HepG2 (cell line): ENCODE measurements around the gene PSMD8. TPM values are rescaled to one million over a fixed set of nuclear protein-coding genes. Genes with fewer than 3 reads are reported as not detected.

Source experiments
- CENPX ChIP-seq: sonication (generic); formaldehyde crosslinking; IDR thresholded peaks from 2 replicates; pipeline ENCODE4 v1.9.0; 2021; ENCODE audit warnings: mild to moderate bottlenecking, missing genetic modification reagents, moderate library complexity
- HINFP ChIP-seq: sonication (generic); formaldehyde crosslinking; IDR thresholded peaks from 2 replicates; pipeline ENCODE4 v1.4.0; 2020; ENCODE audit warnings: low read depth, mild to moderate bottlenecking, missing genetic modification reagents
- HOXA7 ChIP-seq: sonication (generic); formaldehyde crosslinking; IDR thresholded peaks from 2 replicates; pipeline ENCODE4 v1.8.1; 2022; ENCODE audit warnings: mild to moderate bottlenecking, missing genetic modification reagents, moderate library complexity
- NFE2L1 ChIP-seq: sonication (generic); formaldehyde crosslinking; IDR thresholded peaks from 2 replicates; pipeline ENCODE4 v1.4.0; 2020; ENCODE audit warnings: missing genetic modification reagents, mild to moderate bottlenecking, borderline replicate concordance
- NFKBIZ ChIP-seq: IDR thresholded peaks from 2 replicates; pipeline ENCODE4 v1.6.1; 2018; ENCODE audit warnings: missing genetic modification reagents, missing compliant biosample characterization
- NRL ChIP-seq: sonication (generic); formaldehyde crosslinking; IDR thresholded peaks from 2 replicates; pipeline ENCODE4 v1.5.0; 2020; ENCODE audit warnings: missing genetic modification reagents, mild to moderate bottlenecking, moderate library complexity, borderline replicate concordance
- RAD21 ChIP-seq: fragments of 450-650 bp; formaldehyde crosslinking; IDR thresholded peaks from 2 replicates; pipeline ENCODE4 v1.5.0; 2020; ENCODE audit warnings: mild to moderate bottlenecking
- SKIL ChIP-seq: sonication (generic); formaldehyde crosslinking; IDR thresholded peaks from 2 replicates; pipeline ENCODE4 v1.8.0; 2022; ENCODE audit warnings: missing genetic modification reagents, mild to moderate bottlenecking, moderate library complexity, borderline replicate concordance
- ZBTB40 ChIP-seq, 2 experiments: fragments of 450-650 bp in 1 of 2; sonication (generic) in 1 of 2; formaldehyde crosslinking in 1 of 2; IDR thresholded peaks; 2 replicates each; pipeline versions ENCODE4 v1.6.1 to v1.8.0; 2016 to 2022; ENCODE audit warnings: antibody characterized with exemption in 1 of 2, mild to moderate bottlenecking in 1 of 2, missing genetic modification reagents in 1 of 2
- ZFP36 ChIP-seq: fragments of 150-350 bp; IDR thresholded peaks from 2 replicates; pipeline ENCODE4 v1.6.1; 2018; ENCODE audit warnings: borderline replicate concordance, low read length, low read depth; ENCODE audit not compliant: partially characterized antibody
- ZNF232 ChIP-seq: sonication (generic); formaldehyde crosslinking; IDR thresholded peaks from 2 replicates; pipeline ENCODE4 v1.4.0; 2020; ENCODE audit warnings: missing genetic modification reagents, borderline replicate concordance
- polyA plus RNA-seq, 8 experiments: library from polyadenylated mRNA; depleted of rRNA in 3 of 8; stranded (reverse) in 7 of 8; unstranded in 1 of 8; fragments of >200 nt; fragmentation: Illumina TruSeq in 4 of 8; extraction: Trizol in 4 of 8; gene quantifications; 2 replicates each; pipeline versions ENCODE4 v1.2.1 to v1.2.3, GENCODE V29; 2011 to 2016; ENCODE audit warnings: low read depth in 4 of 8, missing spikeins in 1 of 8, mixed read lengths in 1 of 8; ENCODE audit not compliant: insufficient read depth in 1 of 8
- total RNA-seq, 5 experiments: library from RNA; depleted of rRNA; stranded (reverse); fragments of >200 nt; fragmentation: Illumina TruSeq; extraction: Trizol; gene quantifications; 2 replicates each; pipeline ENCODE4 v1.2.3, GENCODE V29; 2016; ENCODE audit warnings: low read depth in 1 of 5
- TF ChIP-seq, protein P1 (sequence below): sonication (generic); formaldehyde crosslinking; conservative IDR thresholded peaks from 2 replicates; pipeline ENCODE4 v1.4.0; 2020; ENCODE audit warnings: missing genetic modification reagents

The PSMD8 gene
- total and polyA plus RNA-seq, 2 of the 13 experiments (the other 11 are each of a cell fraction or from before 2014, with no cell fraction given), result 162 to 296 TPM

GRCh38 chr19:38374332-38375097 lies at the start of gene PSMD8 (continued):
- TF ChIP-seq NFE2L1 (peak; percentile 93; the same call in 1 of the 2 replicates), ZFP36 (no peak), NFKBIZ (CRISPR knock-in tag) (0 out of 2 replicates have a peak, but pooled peaks have one; percentile 37), HINFP (CRISPR knock-in tag) (peak; percentile 74; the same call in 1 of the 2 replicates), ZNF232 (peak; percentile 76), CENPX (no peak), ZBTB40 (IDR thresholded peaks at IDR 0.05) (no peak), ZBTB40 (CRISPR knock-in tag; IDR thresholded peaks at IDR 0.05) (peak; percentile 81), RAD21 (CRISPR knock-in tag) (no peak; the same call in 1 of the 2 replicates), HOXA7 (no peak), NRL (CRISPR knock-in tag) (peak; percentile 97), SKIL (CRISPR knock-in tag) (no peak)
- TF ChIP-seq, protein P1, sequence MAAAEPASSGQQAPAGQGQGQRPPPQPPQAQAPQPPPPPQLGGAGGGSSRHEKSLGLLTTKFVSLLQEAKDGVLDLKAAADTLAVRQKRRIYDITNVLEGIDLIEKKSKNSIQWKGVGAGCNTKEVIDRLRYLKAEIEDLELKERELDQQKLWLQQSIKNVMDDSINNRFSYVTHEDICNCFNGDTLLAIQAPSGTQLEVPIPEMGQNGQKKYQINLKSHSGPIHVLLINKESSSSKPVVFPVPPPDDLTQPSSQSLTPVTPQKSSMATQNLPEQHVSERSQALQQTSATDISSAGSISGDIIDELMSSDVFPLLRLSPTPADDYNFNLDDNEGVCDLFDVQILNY (CRISPR knock-in tag), result no peak
